GM12878 (cell line): ENCODE measurements around the gene HEATR9. TPM values are rescaled to one million over a fixed set of nuclear protein-coding genes. Genes with fewer than 3 reads are reported as not detected.
A peak's percentile ranks its signal among the peaks of the same experiment; 100 is the strongest.

Source experiments
- ATAC-seq: fragments of 200-7000 bp; cut with Tn5 transposase; 3 replicates; pipeline ENCODE4 v1.9.1; 2020; ENCODE audit warnings: mild to moderate bottlenecking, moderate library complexity
- BruUV-seq: library from RNA; stranded (reverse); fragments of 400-500 nt; replicated peaks from 2 replicates; lab custom pipeline; 2021; lab: Mats Ljungman, UMichigan
- CTCF ChIA-PET: fragments of 300-600 bp; sonication (Branson Sonifier 250); formaldehyde crosslinking; extraction: SDS; loops from one replicate; lab custom pipeline; 2021; ENCODE audit warnings: inconsistent platforms; lab: Yijun Ruan, JAX
- POLR2A ChIA-PET: fragments of 350-600 bp; formaldehyde crosslinking; extraction: SDS; loops from one replicate; lab custom pipeline; 2021; ENCODE audit warnings: inconsistent platforms; lab: Charles Lee
- RAD21 ChIA-PET: fragments of 300-600 bp; sonication (Branson Sonifier 250); formaldehyde crosslinking; loops from one replicate; lab custom pipeline; 2023; ENCODE audit warnings: antibody characterized with exemption; ENCODE audit not compliant: unreplicated experiment; lab: Charles Lee
- SMC1A ChIA-PET: fragments of 300-600 bp; sonication (Branson Sonifier 250); formaldehyde crosslinking; loops from one replicate; lab custom pipeline; 2023; ENCODE audit not compliant: unreplicated experiment, uncharacterized antibody; lab: Charles Lee
- DNase-seq: peaks from one replicate; pipeline ENCODE4 v3.0.0-alpha.2; 2011; ENCODE audit warnings: low read depth, low spot score
- FAIRE-seq: peaks from 3 replicates; lab custom pipeline; 2011; peaks lifted over from hg19 to GRCh38; lab: Jason Lieb, UNC
- H2AFZ ChIP-seq: 2 replicates; pipeline ENCODE4 v1.6.0; 2011; ENCODE audit warnings: low read depth, low read length, control low read depth; ENCODE audit not compliant: control insufficient read depth
- H3K27ac ChIP-seq: 2 replicates; pipeline ENCODE4 v1.5.1; 2011; ENCODE audit warnings: control low read depth; ENCODE audit not compliant: control insufficient read depth, insufficient read depth
- H3K27me3 ChIP-seq, 2 experiments: replicated peaks in 1 of 2; 2 replicates each; pipeline versions ENCODE4 v1.6.0 to v1.6.1; 2011; ENCODE audit warnings: low read length in 1 of 2; ENCODE audit not compliant: control insufficient read depth in 2 of 2, insufficient read depth in 2 of 2
- H3K36me3 ChIP-seq, 2 experiments: 2 replicates each; pipeline ENCODE4 v1.5.1; 2011; ENCODE audit warnings: low read length in 1 of 2; ENCODE audit not compliant: control insufficient read depth in 2 of 2, insufficient read depth in 2 of 2
- H3K4me1 ChIP-seq: 2 replicates; pipeline ENCODE4 v1.6.1; 2011; ENCODE audit warnings: mild to moderate bottlenecking, low read length, moderate library complexity, mixed read lengths; ENCODE audit not compliant: control insufficient read depth, insufficient read depth
- H3K4me2 ChIP-seq: 2 replicates; pipeline ENCODE4 v1.6.0; 2011; ENCODE audit warnings: control low read depth; ENCODE audit not compliant: control insufficient read depth, insufficient read depth
- H3K4me3 ChIP-seq: fragments of 200-600 bp; sonication (generic); 2 replicates; pipeline ENCODE4 v1.5.1; 2016
- H3K79me2 ChIP-seq: 2 replicates; pipeline ENCODE4 v1.6.0; 2011; ENCODE audit warnings: low read length; ENCODE audit not compliant: control insufficient read depth, insufficient read depth
- H3K9ac ChIP-seq: 2 replicates; pipeline ENCODE4 v1.8.0; 2011; ENCODE audit warnings: low read length, control low read depth, mixed read lengths; ENCODE audit not compliant: control insufficient read depth, insufficient read depth
- H3K9me3 ChIP-seq: replicated peaks from 3 replicates; pipeline ENCODE4 v1.5.1; 2011; ENCODE audit warnings: mild to moderate bottlenecking, low read length; ENCODE audit not compliant: control insufficient read depth, insufficient read depth
- H4K20me1 ChIP-seq: 2 replicates; pipeline ENCODE4 v1.6.0; 2011; ENCODE audit not compliant: control insufficient read depth, insufficient read depth
- CEBPB ChIP-seq, 2 experiments: fragments of 150-350 bp in 1 of 2; IDR thresholded peaks; 2 replicates each; pipeline ENCODE4 v1.6.1; 2012 to 2014; ENCODE audit warnings: low read depth in 2 of 2, low read length in 2 of 2, borderline replicate concordance in 1 of 2, inconsistent platforms in 1 of 2
- PAX8 ChIP-seq: fragments of 450-650 bp; IDR thresholded peaks from 2 replicates; pipeline ENCODE4 v1.6.1; 2017; ENCODE audit warnings: mild to moderate bottlenecking, moderate library complexity
- POLR2AphosphoS5 ChIP-seq: IDR thresholded peaks from 2 replicates; pipeline ENCODE4 v1.6.1; 2011; ENCODE audit warnings: mild to moderate bottlenecking, low read length, inconsistent platforms
- SMC3 ChIP-seq: IDR thresholded peaks from 2 replicates; pipeline ENCODE4 v1.6.1; 2011; ENCODE audit warnings: low read length, improper control_type of control experiment, borderline replicate concordance
- TCF12 ChIP-seq: IDR thresholded peaks from 2 replicates; pipeline ENCODE4 v1.6.1; 2011; ENCODE audit warnings: low read depth, mild to moderate bottlenecking, low read length
- TCF3 ChIP-seq: IDR thresholded peaks from 2 replicates; pipeline ENCODE4 v1.6.1; 2012; ENCODE audit warnings: low read depth, mild to moderate bottlenecking, low read length, borderline replicate concordance; ENCODE audit not compliant: insufficient read depth
- WRNIP1 ChIP-seq: IDR thresholded peaks from 2 replicates; pipeline ENCODE4 v1.6.1; 2011; ENCODE audit warnings: low read depth, low read length, improper control_type of control experiment, borderline replicate concordance
- ZZZ3 ChIP-seq: IDR thresholded peaks from 2 replicates; pipeline ENCODE4 v1.6.1; 2011; ENCODE audit warnings: low read depth; ENCODE audit not compliant: control insufficient read depth, insufficient read length
- WGBS: methylation state at CpG from one replicate; pipeline ENCODE4 v1.1.6; 2016; ENCODE audit warnings: low lambda C conversion rate; ENCODE audit not compliant: insufficient replicate concordance, insufficient coverage; ENCODE audit errors: missing lambda C conversion rate; 5-methylcytosine and 5-hydroxymethylcytosine counted together
- in situ Hi-C: fragments of 300-500 bp; cut with MboI; formaldehyde crosslinking; loops from 9 replicates; pipeline ENCODE4 v1.14.3; 2018; ENCODE audit warnings: mixed read lengths
- intact Hi-C: fragments of 100-400 bp; cut with micrococcal nuclease; formaldehyde crosslinking; loops from one replicate; pipeline ENCODE4 v1.14.2; 2022; ENCODE audit not compliant: unreplicated experiment
- polyA plus RNA-seq, 11 experiments: library from polyadenylated mRNA; depleted of rRNA in 4 of 11; unstranded in 6 of 11; stranded (reverse) in 5 of 11; fragments of >200 nt; fragmentation: Nextera tagmentation in 4 of 11; fragmentation: Illumina TruSeq in 1 of 11; extraction: Ambion mirVana in 4 of 11; extraction: Trizol in 1 of 11; gene quantifications; 1 replicate in 1 of 11; 2 replicates in 10 of 11; pipeline versions ENCODE4 v1.2.1 to v1.2.3, GENCODE V29; 2011 to 2016; ENCODE audit warnings: inconsistent platforms in 2 of 11, missing spikeins in 2 of 11, low read depth in 1 of 11
- total RNA-seq, 4 experiments: library from RNA; depleted of rRNA in 3 of 4; stranded (reverse); fragments of >200 nt in 3 of 4; fragmentation: Illumina TruSeq in 1 of 4; extraction: Trizol in 1 of 4; gene quantifications; 2 replicates each; pipeline versions ENCODE4 v1.2.1 to v1.2.3, GENCODE V29; 2013 to 2021
- TF ChIP-seq, protein P1 (sequence below), 3 experiments: IDR thresholded peaks in 2 of 3; conservative IDR thresholded peaks in 1 of 3; 2 replicates each; pipeline ENCODE4 v1.5.1; 2011; ENCODE audit warnings: low read depth in 3 of 3, low read length in 3 of 3, mild to moderate bottlenecking in 3 of 3, control low read depth in 2 of 3, moderate library complexity in 2 of 3, inconsistent platforms in 1 of 3, mixed read lengths in 1 of 3; ENCODE audit not compliant: control insufficient read depth in 2 of 3, insufficient read depth in 1 of 3; ENCODE audit errors: extremely low read depth in 1 of 3
- TF ChIP-seq, protein P2 (sequence below): fragments of 450-650 bp; IDR thresholded peaks from 2 replicates; pipeline ENCODE4 v1.6.1; 2017; ENCODE audit warnings: mild to moderate bottlenecking, moderate library complexity
- TF ChIP-seq, protein P3 (sequence below): fragments of 450-650 bp; IDR thresholded peaks from 2 replicates; pipeline ENCODE4 v1.6.1; 2014; ENCODE audit warnings: mild to moderate bottlenecking

The HEATR9 gene
- total and polyA plus RNA-seq, 10 of the 15 experiments (the other 5 are each of a cell fraction or from before 2014, with no cell fraction given) = 0.04 to 0.43 (median 0.13) TPM; not detected in 2

DNA sequence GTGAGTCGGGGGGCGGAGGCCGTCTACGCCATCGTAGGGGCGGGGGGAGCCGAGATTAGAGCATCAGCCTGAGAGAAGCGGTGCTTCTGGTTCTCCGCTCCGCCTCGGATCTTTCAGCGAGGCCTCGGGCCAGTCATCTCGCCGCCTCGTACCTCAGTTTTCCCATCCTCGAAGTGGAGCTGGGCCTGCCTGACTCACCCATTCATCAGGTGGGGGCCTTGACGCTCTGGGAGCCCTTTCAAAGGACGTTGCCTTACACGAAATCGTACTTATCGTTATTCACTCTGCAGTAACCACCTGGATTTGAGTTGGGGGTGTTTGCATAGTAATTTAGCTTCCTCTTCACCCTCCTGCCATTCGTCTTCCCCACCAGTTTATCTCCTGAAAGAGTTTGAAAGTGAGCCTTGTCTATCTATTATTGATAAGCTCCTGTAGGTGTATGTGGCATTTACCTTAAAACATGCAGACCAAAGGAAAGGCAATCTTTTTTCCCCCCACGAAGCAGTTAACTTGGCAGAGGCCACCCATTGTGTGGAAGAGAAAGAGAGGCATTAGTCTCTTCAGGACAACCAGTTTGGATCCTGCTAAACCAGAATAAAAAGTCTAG, 58.7 kb downstream of the HEATR9 start:
- DNase-seq = no peak
- Histone ChIP-seq H4K20me1 (peaks cover 2% of the 10 kb centered on the region; the same call in 1 of the 2 replicates), H2AFZ (peak overlapping the region; percentile 75; the same call in 1 of the 2 replicates)

More for the DNA sequence above, 58.7 kb downstream of the HEATR9 start:
- H3K79me2 ChIP-seq = peaks cover 56% of the 10 kb centered on the region
- in situ Hi-C loops = loop anchor here (5.0 kb wide), 1 partner anchor 43 kb away; no protein-coding TSS in a partner anchor
- POLR2A ChIA-PET = interaction anchor here (0.9 to 3.2 kb wide), 6 partner anchors 19 to 734 kb away, joined by 3 to 24 read pairs (median 4); partner anchors contain the start of gene GGNBP2
- intact Hi-C loops = loop anchor here (2.0 kb wide), 1 partner anchor 43 kb away; no protein-coding TSS in a partner anchor
- H3K4me1 ChIP-seq = peaks cover 4% of the 10 kb centered on the region
- RAD21 ChIA-PET = interaction anchor here (0.6 to 3.2 kb wide), 4 partner anchors 46 to 231 kb away, joined by 3 to 50 read pairs (median 6); partner anchors contain the start of gene PEX12
- H3K36me3 ChIP-seq = peaks cover 0 to 2% of the 10 kb centered on the region in 2 experiments; a peak in 1 of 4 replicates
- under 1% methylated on average over 20 of the region's 24 CpGs for WGBS
- H3K9ac ChIP-seq = peak overlapping the region; percentile 84
- ATAC-seq = peak; percentile 18
- H3K27me3 ChIP-seq = no peaks in the 10 kb centered on the region
- SMC1A ChIA-PET = interaction anchor here (2.2 to 3.5 kb wide), 2 partner anchors 10 to 46 kb away, joined by 11 to 33 read pairs; no protein-coding TSS in a partner anchor
- H3K4me2 ChIP-seq = peak overlapping the region; percentile 92
- TF ChIP-seq WRNIP1 (0 out of 2 replicates have a peak, but pooled peaks have one; percentile 23), TCF12 (no peak), POLR2AphosphoS5 (0 out of 2 replicates have a peak, but pooled peaks have one; percentile 4), ZZZ3 (no peak), PAX8 (no peak), TCF3 (no peak), CEBPB (IDR thresholded peaks at IDR 0.05; ENCODE audit: borderline replicate concordance in 1 of 2, low read depth in 2 of 2, low read length in 2 of 2) (no peak), SMC3 (no peak)
- TF ChIP-seq, protein P1, sequence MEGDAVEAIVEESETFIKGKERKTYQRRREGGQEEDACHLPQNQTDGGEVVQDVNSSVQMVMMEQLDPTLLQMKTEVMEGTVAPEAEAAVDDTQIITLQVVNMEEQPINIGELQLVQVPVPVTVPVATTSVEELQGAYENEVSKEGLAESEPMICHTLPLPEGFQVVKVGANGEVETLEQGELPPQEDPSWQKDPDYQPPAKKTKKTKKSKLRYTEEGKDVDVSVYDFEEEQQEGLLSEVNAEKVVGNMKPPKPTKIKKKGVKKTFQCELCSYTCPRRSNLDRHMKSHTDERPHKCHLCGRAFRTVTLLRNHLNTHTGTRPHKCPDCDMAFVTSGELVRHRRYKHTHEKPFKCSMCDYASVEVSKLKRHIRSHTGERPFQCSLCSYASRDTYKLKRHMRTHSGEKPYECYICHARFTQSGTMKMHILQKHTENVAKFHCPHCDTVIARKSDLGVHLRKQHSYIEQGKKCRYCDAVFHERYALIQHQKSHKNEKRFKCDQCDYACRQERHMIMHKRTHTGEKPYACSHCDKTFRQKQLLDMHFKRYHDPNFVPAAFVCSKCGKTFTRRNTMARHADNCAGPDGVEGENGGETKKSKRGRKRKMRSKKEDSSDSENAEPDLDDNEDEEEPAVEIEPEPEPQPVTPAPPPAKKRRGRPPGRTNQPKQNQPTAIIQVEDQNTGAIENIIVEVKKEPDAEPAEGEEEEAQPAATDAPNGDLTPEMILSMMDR (IDR thresholded peaks at IDR 0.05 in 2 of 3, conservative IDR thresholded peaks at IDR 0.05 in 1 of 3; ENCODE audit: control insufficient read depth in 2 of 3, extremely low read depth in 1 of 3, insufficient read depth in 1 of 3, low read depth in 3 of 3, low read length in 3 of 3) = no peak
- TF ChIP-seq, protein P2, sequence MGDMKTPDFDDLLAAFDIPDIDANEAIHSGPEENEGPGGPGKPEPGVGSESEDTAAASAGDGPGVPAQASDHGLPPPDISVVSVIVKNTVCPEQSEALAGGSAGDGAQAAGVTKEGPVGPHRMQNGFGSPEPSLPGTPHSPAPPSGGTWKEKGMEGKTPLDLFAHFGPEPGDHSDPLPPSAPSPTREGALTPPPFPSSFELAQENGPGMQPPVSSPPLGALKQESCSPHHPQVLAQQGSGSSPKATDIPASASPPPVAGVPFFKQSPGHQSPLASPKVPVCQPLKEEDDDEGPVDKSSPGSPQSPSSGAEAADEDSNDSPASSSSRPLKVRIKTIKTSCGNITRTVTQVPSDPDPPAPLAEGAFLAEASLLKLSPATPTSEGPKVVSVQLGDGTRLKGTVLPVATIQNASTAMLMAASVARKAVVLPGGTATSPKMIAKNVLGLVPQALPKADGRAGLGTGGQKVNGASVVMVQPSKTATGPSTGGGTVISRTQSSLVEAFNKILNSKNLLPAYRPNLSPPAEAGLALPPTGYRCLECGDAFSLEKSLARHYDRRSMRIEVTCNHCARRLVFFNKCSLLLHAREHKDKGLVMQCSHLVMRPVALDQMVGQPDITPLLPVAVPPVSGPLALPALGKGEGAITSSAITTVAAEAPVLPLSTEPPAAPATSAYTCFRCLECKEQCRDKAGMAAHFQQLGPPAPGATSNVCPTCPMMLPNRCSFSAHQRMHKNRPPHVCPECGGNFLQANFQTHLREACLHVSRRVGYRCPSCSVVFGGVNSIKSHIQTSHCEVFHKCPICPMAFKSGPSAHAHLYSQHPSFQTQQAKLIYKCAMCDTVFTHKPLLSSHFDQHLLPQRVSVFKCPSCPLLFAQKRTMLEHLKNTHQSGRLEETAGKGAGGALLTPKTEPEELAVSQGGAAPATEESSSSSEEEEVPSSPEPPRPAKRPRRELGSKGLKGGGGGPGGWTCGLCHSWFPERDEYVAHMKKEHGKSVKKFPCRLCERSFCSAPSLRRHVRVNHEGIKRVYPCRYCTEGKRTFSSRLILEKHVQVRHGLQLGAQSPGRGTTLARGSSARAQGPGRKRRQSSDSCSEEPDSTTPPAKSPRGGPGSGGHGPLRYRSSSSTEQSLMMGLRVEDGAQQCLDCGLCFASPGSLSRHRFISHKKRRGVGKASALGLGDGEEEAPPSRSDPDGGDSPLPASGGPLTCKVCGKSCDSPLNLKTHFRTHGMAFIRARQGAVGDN = no peak
- TF ChIP-seq, protein P3, sequence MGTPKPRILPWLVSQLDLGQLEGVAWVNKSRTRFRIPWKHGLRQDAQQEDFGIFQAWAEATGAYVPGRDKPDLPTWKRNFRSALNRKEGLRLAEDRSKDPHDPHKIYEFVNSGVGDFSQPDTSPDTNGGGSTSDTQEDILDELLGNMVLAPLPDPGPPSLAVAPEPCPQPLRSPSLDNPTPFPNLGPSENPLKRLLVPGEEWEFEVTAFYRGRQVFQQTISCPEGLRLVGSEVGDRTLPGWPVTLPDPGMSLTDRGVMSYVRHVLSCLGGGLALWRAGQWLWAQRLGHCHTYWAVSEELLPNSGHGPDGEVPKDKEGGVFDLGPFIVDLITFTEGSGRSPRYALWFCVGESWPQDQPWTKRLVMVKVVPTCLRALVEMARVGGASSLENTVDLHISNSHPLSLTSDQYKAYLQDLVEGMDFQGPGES = no peak
- peak overlapping the region; percentile 94 for H3K27ac ChIP-seq
- H3K9me3 ChIP-seq = no peaks in the 10 kb centered on the region
- CTCF ChIA-PET = interaction anchor here (0.6 to 11.6 kb wide), 10 partner anchors 10 to 676 kb away, joined by 3 to 220 read pairs (median 4); partner anchors contain the start of gene C17orf50
- FAIRE-seq = no peak
- BruUV-seq = no TSS peak
- peak overlapping the region; percentile 80 for H3K4me3 ChIP-seq
